22Rv1 (cell line): ENCODE results near the gene PAPPA2.

ENCODE experiments used
- CTCF ChIP-seq: fragments of 450-650 bp; IDR thresholded peaks from 2 replicates; pipeline ENCODE4 v1.5.1; 2017; ENCODE audit warnings: mild to moderate bottlenecking
- ZFX ChIP-seq: fragments of 450-650 bp; IDR thresholded peaks from 2 replicates; pipeline ENCODE4 v1.6.1; 2017; ENCODE audit warnings: antibody characterized with exemption, borderline replicate concordance

- TF ChIP-seq CTCF (no peak), ZFX (no peak)
Measured at GRCh38 chr1:176864211-176864610, 401.2 kb downstream of the PAPPA2 start.
